Breast epithelium (tissue), 4 donors: ENCODE measurements around the gene C16orf74. TPM values are rescaled to one million over a fixed set of nuclear protein-coding genes. Genes with fewer than 3 reads are reported as not detected.

Experiments used
- DNase-seq, 2 donors: peaks; one replicate each; pipeline ENCODE4 v3.0.0-alpha.2; 2019; ENCODE audit warnings: low spot score in 2 of 2
- H3K27ac ChIP-seq, 2 donors: fragments of 200-600 bp; sonication (generic) in 1 of 2; one replicate each; pipeline ENCODE4 v1.5.1; 2016 to 2019; ENCODE audit warnings: mild to moderate bottlenecking in 1 of 2
- H3K27me3 ChIP-seq, 2 donors: fragments of 200-600 bp; sonication (generic) in 1 of 2; one replicate each; pipeline versions ENCODE4 v1.5.1 to v1.6.0; 2017 to 2019; ENCODE audit warnings: control low read depth in 1 of 2, mild to moderate bottlenecking in 1 of 2
- H3K36me3 ChIP-seq: fragments of 200-600 bp; one replicate; pipeline ENCODE4 v1.5.1; 2019
- H3K4me1 ChIP-seq, 2 donors: fragments of 200-600 bp; sonication (generic); one replicate each; pipeline ENCODE4 v1.5.1; 2016 to 2019; ENCODE audit warnings: control low read depth in 1 of 2
- H3K4me3 ChIP-seq, 3 donors: fragments of 200-600 bp; sonication (generic); 1 replicate in 2 of 3; 2 replicates in 1 of 3; pipeline ENCODE4 v1.5.1; 2016 to 2019; ENCODE audit warnings: mild to moderate bottlenecking in 3 of 3, moderate library complexity in 2 of 3
- H3K9me3 ChIP-seq, 2 donors: fragments of 200-600 bp; sonication (generic) in 1 of 2; one replicate each; pipeline ENCODE4 v1.5.1; 2016 to 2019; ENCODE audit warnings: control low read depth in 1 of 2
- CTCF ChIP-seq, 3 donors: fragments of 450-650 bp; IDR thresholded peaks; one replicate each; pipeline ENCODE4 v1.5.1; 2016 to 2017; ENCODE audit warnings: antibody characterized with exemption in 3 of 3, mild to moderate bottlenecking in 3 of 3, moderate library complexity in 3 of 3
- POLR2A ChIP-seq: fragments of 450-650 bp; IDR thresholded peaks from one replicate; pipeline ENCODE4 v1.6.1; 2016; ENCODE audit warnings: antibody characterized with exemption, mild to moderate bottlenecking, moderate library complexity
- POLR2AphosphoS5 ChIP-seq, 3 donors: sonication (generic); formaldehyde crosslinking; IDR thresholded peaks; one replicate each; pipeline ENCODE4 v1.6.1; 2017; ENCODE audit warnings: antibody characterized with exemption in 3 of 3
- intact Hi-C: fragments of 100-400 bp; cut with DNase I; formaldehyde crosslinking; loops from one replicate; pipeline ENCODE4 v1.15.1; 2023; ENCODE audit warnings: low total_unique reads
- total RNA-seq, 3 donors: library from RNA; depleted of rRNA; stranded (reverse); fragments of >200 nt; gene quantifications; one replicate each; pipeline ENCODE4 v1.1.0, GENCODE V29; 2016

The C16orf74 gene
- total RNA-seq, 3 donors from 2014 or later = 0.80 to 7.2 (median 6.7) TPM

GRCh38 chr16:85716022-85716679 is 34.7 kb downstream of the C16orf74 start:
- peak overlapping the region; percentile 80 to 81 for H3K27ac ChIP-seq
- peaks cover 4 to 6% of the 10 kb centered on the region in 2 donors for H3K9me3 ChIP-seq
- no peaks in the 10 kb centered on the region for H3K27me3 ChIP-seq
- peak overlapping the region in 1 of 3 donors; percentile 35 for H3K4me3 ChIP-seq
- no peaks in the 10 kb centered on the region for H3K36me3 ChIP-seq
- intact Hi-C loops = no loop called here
- DNase-seq = no peak
- H3K4me1 ChIP-seq = peaks cover 10 to 21% of the 10 kb centered on the region in 2 donors
- no peak for TF ChIP-seq POLR2AphosphoS5 (IDR thresholded peaks at IDR 0.05)
- TF ChIP-seq POLR2A = no peak
- no peak for TF ChIP-seq CTCF (IDR thresholded peaks at IDR 0.05)

GRCh38 chr16:85715169-85716021 is 35.5 kb downstream of the C16orf74 start:
- peak overlapping the region; percentile 80 to 81 for H3K27ac ChIP-seq
- peak in 1 of 2 donors; percentile 69 for DNase-seq
- intact Hi-C loops = no loop called here
- TF ChIP-seq POLR2A = no peak
- TF ChIP-seq CTCF (IDR thresholded peaks at IDR 0.05) = no peak
- TF ChIP-seq POLR2AphosphoS5 (IDR thresholded peaks at IDR 0.05) = no peak
- peaks cover 10 to 21% of the 10 kb centered on the region in 2 donors for H3K4me1 ChIP-seq
- H3K4me3 ChIP-seq = peak overlapping the region in 1 of 3 donors; percentile 35
- H3K9me3 ChIP-seq = peaks cover 4 to 6% of the 10 kb centered on the region in 2 donors
- no peaks in the 10 kb centered on the region for H3K27me3 ChIP-seq
- H3K36me3 ChIP-seq = no peaks in the 10 kb centered on the region

GRCh38 chr16:85712801-85713200 is 38.1 kb downstream of the C16orf74 start:
- DNase-seq = peak in 1 of 2 donors; percentile 82
- peak in 1 of 3 donors; percentile 17 for TF ChIP-seq POLR2AphosphoS5 (IDR thresholded peaks at IDR 0.05)
- no peak for TF ChIP-seq CTCF (IDR thresholded peaks at IDR 0.05)

GRCh38 chr16:85711982-85712587 is 38.8 kb downstream of the C16orf74 start:
- TF ChIP-seq CTCF (IDR thresholded peaks at IDR 0.05) = no peak
- no peak for TF ChIP-seq POLR2AphosphoS5 (IDR thresholded peaks at IDR 0.05)
- TF ChIP-seq POLR2A = no peak

More at GRCh38 chr16:85712801-85713200, 38.1 kb downstream of the C16orf74 start:
- Histone ChIP-seq H3K4me1 (peaks cover 10 to 14% of the 10 kb centered on the region in 2 donors), H3K36me3 (no peaks in the 10 kb centered on the region), H3K27me3 (no peaks in the 10 kb centered on the region), H3K27ac (no peak overlapping the region), H3K9me3 (peaks cover 4 to 6% of the 10 kb centered on the region in 2 donors), H3K4me3 (no peak overlapping the region)
- intact Hi-C loops = no loop called here

More at GRCh38 chr16:85711982-85712587, 38.8 kb downstream of the C16orf74 start:
- Histone ChIP-seq H3K9me3 (peaks cover 4 to 6% of the 10 kb centered on the region in 2 donors), H3K36me3 (no peaks in the 10 kb centered on the region), H3K27me3 (no peaks in the 10 kb centered on the region), H3K4me1 (peaks cover 4 to 7% of the 10 kb centered on the region in 2 donors), H3K4me3 (no peak overlapping the region), H3K27ac (no peak overlapping the region)
- no peak for DNase-seq
- intact Hi-C loops = no loop called here
